Testis (tissue), 3 donors: ENCODE measurements around the gene GC. TPM values are rescaled to one million over a fixed set of nuclear protein-coding genes. Genes with fewer than 3 reads are reported as not detected.

ENCODE experiments used
- DNase-seq: peaks from one replicate; pipeline ENCODE4 v3.0.0-alpha.2; 2019
- H3K27ac ChIP-seq, 2 donors: fragments of 200-600 bp; sonication (generic); one replicate each; pipeline ENCODE4 v1.5.1; 2019
- H3K27me3 ChIP-seq: fragments of 200-600 bp; sonication (generic); one replicate; pipeline ENCODE4 v1.5.1; 2019
- H3K36me3 ChIP-seq: fragments of 200-600 bp; sonication (generic); one replicate; pipeline ENCODE4 v1.5.1; 2017; ENCODE audit warnings: low read depth; ENCODE audit errors: missing control alignments
- H3K4me1 ChIP-seq: fragments of 200-600 bp; sonication (generic); one replicate; pipeline ENCODE4 v1.5.1; 2019
- H3K4me3 ChIP-seq, 2 donors: fragments of 200-600 bp; sonication (generic); one replicate each; pipeline ENCODE4 v1.5.1; 2017 to 2019
- H3K9me3 ChIP-seq: fragments of 200-600 bp; sonication (generic); one replicate; pipeline ENCODE4 v1.5.1; 2017
- POLR2A ChIP-seq: fragments of 450-650 bp; IDR thresholded peaks from one replicate; pipeline ENCODE4 v1.6.1; 2017; ENCODE audit warnings: antibody characterized with exemption, mild to moderate bottlenecking, moderate library complexity
- WGBS, 2 donors: methylation state at CpG; one replicate each; pipeline ENCODE4 v1.1.5; 2018; 5-methylcytosine and 5-hydroxymethylcytosine counted together
- intact Hi-C: fragments of 100-400 bp; cut with DNase I; formaldehyde crosslinking; loops from one replicate; pipeline ENCODE4 v1.15.1; 2023; ENCODE audit warnings: low total_unique reads
- polyA plus RNA-seq: library from polyadenylated mRNA; stranded (reverse); fragments of 350-450 nt; fragmentation: Illumina TruSeq; extraction: RNeasy Lipid Tissue Mini Kit (QIAGEN cat#74804); gene quantifications from one replicate; pipeline ENCODE4 v1.2.3, GENCODE V29; 2014; ENCODE audit warnings: low read depth, low replicate concordance; ENCODE audit not compliant: insufficient read depth
- small RNA-seq, 2 donors: library from RNA; depleted of rRNA; stranded (forward); fragments of <200 nt; gene quantifications; one replicate each; pipeline ENCODE3, GENCODE V24; 2016
- total RNA-seq, 2 donors: library from RNA; depleted of rRNA; stranded (reverse); fragments of >200 nt; gene quantifications; one replicate each; pipeline ENCODE4 v1.2.3, GENCODE V29; 2016
- TF ChIP-seq, protein P1 (sequence below), 3 experiments: fragments of 450-650 bp in 2 of 3; fragments of 200-600 bp in 1 of 3; sonication (generic) in 1 of 3; IDR thresholded peaks; one replicate each; pipeline ENCODE4 v1.5.1; 2016 to 2019; ENCODE audit warnings: antibody characterized with exemption in 3 of 3, mild to moderate bottlenecking in 2 of 3, moderate library complexity in 1 of 3

GC gene
- total and polyA plus RNA-seq, 3 donors from 2014 or later, result 0.47 TPM; not detected in 2

DNA sequence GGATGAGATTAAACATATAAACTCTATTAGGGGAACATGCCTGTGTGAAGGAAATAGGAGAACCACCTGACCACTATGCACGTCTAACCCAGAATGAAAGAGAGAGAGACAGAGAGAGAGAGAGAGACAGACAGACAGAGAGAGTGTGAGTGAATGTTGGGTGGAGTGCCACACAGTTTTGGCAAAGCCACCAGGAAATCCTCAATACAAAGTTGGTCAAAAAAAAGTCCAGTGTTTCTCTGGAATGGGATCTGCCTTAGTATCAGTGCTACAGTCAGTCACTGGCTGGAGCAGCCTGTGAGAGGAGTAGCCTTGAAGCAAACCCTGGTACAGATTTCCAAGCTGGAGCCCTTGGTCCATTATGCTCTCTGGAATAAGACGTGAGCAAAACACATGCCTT is 91.7 kb downstream of the GC start:
- Histone ChIP-seq H3K27ac (no peak overlapping the region), H3K9me3 (no peaks in the 10 kb centered on the region), H3K4me1 (no peaks in the 10 kb centered on the region), H3K27me3 (no peaks in the 10 kb centered on the region), H3K36me3 (no peaks in the 10 kb centered on the region), H3K4me3 (no peak overlapping the region)
- no peak for TF ChIP-seq POLR2A
- TF ChIP-seq, protein P1, sequence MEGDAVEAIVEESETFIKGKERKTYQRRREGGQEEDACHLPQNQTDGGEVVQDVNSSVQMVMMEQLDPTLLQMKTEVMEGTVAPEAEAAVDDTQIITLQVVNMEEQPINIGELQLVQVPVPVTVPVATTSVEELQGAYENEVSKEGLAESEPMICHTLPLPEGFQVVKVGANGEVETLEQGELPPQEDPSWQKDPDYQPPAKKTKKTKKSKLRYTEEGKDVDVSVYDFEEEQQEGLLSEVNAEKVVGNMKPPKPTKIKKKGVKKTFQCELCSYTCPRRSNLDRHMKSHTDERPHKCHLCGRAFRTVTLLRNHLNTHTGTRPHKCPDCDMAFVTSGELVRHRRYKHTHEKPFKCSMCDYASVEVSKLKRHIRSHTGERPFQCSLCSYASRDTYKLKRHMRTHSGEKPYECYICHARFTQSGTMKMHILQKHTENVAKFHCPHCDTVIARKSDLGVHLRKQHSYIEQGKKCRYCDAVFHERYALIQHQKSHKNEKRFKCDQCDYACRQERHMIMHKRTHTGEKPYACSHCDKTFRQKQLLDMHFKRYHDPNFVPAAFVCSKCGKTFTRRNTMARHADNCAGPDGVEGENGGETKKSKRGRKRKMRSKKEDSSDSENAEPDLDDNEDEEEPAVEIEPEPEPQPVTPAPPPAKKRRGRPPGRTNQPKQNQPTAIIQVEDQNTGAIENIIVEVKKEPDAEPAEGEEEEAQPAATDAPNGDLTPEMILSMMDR (IDR thresholded peaks at IDR 0.05), result no peak
- DNase-seq, result no peak
- 61 to 67% methylated on average over 2 of the region's 2 CpGs for WGBS, 2 donors
- intact Hi-C loops, result no loop called here

Small RNA genes within 50 kb of the gene (small RNA-seq; reads per million reads assigned to genes)
- gene RNA5SP163, result 0 reads per million in 2 donors

Other genes with a start within 250 kb of the GC start
- 1 to 10 TPM in 1 of 2 donors, under 1 TPM in 1; 0.94 to 1.2 TPM for gene NPFFR2, start 247.9 kb upstream of the GC start, total RNA-seq
- gene NPFFR2, start 247.9 kb upstream of the GC start, polyA plus RNA-seq, result 1.9 TPM